ENCODE results near the gene SEPTIN8.

Gene SEPTIN8

GRCh38 chr5:132785365-132785764 is 8.3 kb upstream of the SEPTIN8 start:
- in situ Hi-C loops (cut with HindIII; ENCODE audit: low sequenced_read_pairs), result no loop called here

DNA sequence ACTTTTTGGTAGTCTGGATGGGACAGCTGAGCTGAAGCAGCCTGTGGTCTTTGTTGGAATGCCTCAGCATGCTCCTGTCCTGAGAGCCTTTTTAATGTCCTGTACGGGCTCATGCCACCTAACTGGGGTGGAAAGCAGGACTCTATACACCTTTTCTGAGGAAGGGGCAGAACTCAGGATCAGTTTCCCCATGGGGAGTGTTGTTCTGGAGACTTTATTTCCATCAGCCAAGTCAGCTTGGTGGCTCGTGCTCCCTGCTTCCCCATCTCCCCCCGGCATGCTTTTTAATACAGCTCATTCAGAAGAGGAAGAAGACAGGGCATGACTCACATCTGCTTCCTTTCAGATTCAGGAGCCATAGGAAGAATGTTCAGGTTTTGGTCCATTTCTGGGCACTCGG is 5.1 kb upstream of the SEPTIN8 start:
- in situ Hi-C loops (cut with HindIII; ENCODE audit: low sequenced_read_pairs), result no loop called here

GRCh38 chr5:132781029-132781428 is 4.0 kb upstream of the SEPTIN8 start:
- in situ Hi-C loops (cut with HindIII; ENCODE audit: low sequenced_read_pairs), result no loop called here

GRCh38 chr5:132780577-132780976 is 3.5 kb upstream of the SEPTIN8 start:
- in situ Hi-C loops (cut with HindIII; ENCODE audit: low sequenced_read_pairs), result no loop called here

- in situ Hi-C loops (cut with HindIII; ENCODE audit: low sequenced_read_pairs), result no loop called here
Observed at GRCh38 chr5:132779961-132780360, 2.9 kb upstream of the SEPTIN8 start.

- in situ Hi-C loops (cut with HindIII; ENCODE audit: low sequenced_read_pairs), result no loop called here
Observed at GRCh38 chr5:132778856-132779255, 1.8 kb upstream of the SEPTIN8 start.

GRCh38 chr5:132778129-132778528 is 1.1 kb upstream of the SEPTIN8 start:
- in situ Hi-C loops (cut with HindIII; ENCODE audit: low sequenced_read_pairs), result no loop called here

GRCh38 chr5:132776938-132777208 is 166 bp downstream of the SEPTIN8 start:
- in situ Hi-C loops (cut with HindIII; ENCODE audit: low sequenced_read_pairs), result no loop called here

- in situ Hi-C loops (cut with HindIII; ENCODE audit: low sequenced_read_pairs), result no loop called here
Observed at GRCh38 chr5:132776131-132776937, 705 bp downstream of the SEPTIN8 start.

- in situ Hi-C loops (cut with HindIII; ENCODE audit: low sequenced_read_pairs), result no loop called here
Observed at GRCh38 chr5:132775476-132775961, 1.5 kb downstream of the SEPTIN8 start.

DNA sequence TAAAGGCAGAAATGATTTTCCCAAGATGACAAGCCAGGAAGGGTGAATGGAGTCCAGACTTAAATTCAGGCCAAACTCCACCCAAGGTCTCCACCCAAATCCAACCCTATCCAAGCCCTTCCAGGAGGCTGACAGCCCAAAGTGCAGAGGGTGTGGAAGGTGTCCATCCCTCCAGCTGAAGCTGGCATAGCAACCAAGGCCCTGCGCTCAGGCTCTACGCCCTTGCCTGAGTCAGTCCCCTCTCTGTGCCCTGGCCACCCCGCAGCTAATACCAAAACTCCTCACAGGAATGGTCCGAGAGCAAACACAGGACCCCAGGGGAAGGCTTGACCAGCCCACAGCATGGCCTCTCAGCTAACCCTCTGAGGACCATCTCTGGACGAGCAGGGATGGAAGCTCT is 2.1 kb downstream of the SEPTIN8 start:
- in situ Hi-C loops (cut with HindIII; ENCODE audit: low sequenced_read_pairs), result loop anchor here (5.0 kb wide), 1 partner anchor 58 kb away; no protein-coding TSS in a partner anchor

DNA sequence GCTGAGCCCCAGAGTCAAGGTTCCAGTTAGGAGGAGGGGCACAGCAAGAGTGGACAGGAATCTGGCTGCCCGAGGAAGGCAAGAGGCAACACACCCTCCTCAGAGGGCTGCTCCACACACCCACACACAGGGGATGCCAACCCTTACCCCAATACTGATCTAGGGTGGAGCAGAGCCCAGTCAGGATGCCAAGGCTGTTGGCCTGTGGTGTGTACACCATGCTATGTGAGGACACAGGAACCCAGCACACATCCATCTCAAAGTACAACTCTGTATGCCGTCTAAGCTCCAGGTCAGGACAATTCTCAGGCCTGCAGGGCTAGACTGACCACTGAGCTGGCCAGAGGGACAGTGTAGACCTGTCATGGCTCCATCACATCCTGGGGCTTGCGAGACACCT is 2.6 kb downstream of the SEPTIN8 start:
- in situ Hi-C loops (cut with HindIII; ENCODE audit: low sequenced_read_pairs), result loop anchor here (5.0 kb wide), 1 partner anchor 57 kb away; no protein-coding TSS in a partner anchor

- in situ Hi-C loops (cut with HindIII; ENCODE audit: low sequenced_read_pairs), result loop anchor here (5.0 kb wide), 1 partner anchor 56 kb away; no protein-coding TSS in a partner anchor
Observed at GRCh38 chr5:132773601-132774355, 3.3 kb downstream of the SEPTIN8 start.

GRCh38 chr5:132773114-132773513 is 3.9 kb downstream of the SEPTIN8 start:
- in situ Hi-C loops (cut with HindIII; ENCODE audit: low sequenced_read_pairs), result loop anchor here (5.0 kb wide), 1 partner anchor 56 kb away; no protein-coding TSS in a partner anchor

GRCh38 chr5:132772291-132773070 is 4.6 kb downstream of the SEPTIN8 start:
- in situ Hi-C loops (cut with HindIII; ENCODE audit: low sequenced_read_pairs), result loop anchor here (5.0 kb wide), 1 partner anchor 55 kb away; no protein-coding TSS in a partner anchor

- in situ Hi-C loops (cut with HindIII; ENCODE audit: low sequenced_read_pairs), result loop anchor here (5.0 kb wide), 1 partner anchor 54 kb away; no protein-coding TSS in a partner anchor
Observed at GRCh38 chr5:132771503-132771998, 5.5 kb downstream of the SEPTIN8 start.

GRCh38 chr5:132770476-132771159 is 6.4 kb downstream of the SEPTIN8 start:
- in situ Hi-C loops (cut with HindIII; ENCODE audit: low sequenced_read_pairs), result loop anchor here (5.0 kb wide), 1 partner anchor 53 kb away; no protein-coding TSS in a partner anchor

DNA sequence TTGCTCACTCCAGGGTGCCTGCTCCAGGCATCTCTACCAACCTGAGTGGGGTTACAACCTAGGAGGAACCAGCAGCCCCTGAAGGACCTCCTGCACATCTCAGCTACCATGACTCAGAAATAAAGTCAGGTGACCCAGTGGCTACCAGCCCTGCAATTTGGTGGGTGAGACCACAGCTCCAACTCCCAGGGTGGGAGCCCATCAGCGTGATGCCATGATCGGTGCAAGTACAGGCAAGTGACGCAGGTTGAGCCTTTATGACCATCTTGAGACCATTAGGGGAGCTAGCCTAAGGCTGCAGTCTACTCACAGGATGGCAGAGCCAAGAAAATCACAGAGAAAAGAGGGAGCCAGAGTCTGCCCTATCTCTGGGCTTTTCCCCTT is 8.6 kb downstream of the SEPTIN8 start:
- in situ Hi-C loops (cut with HindIII; ENCODE audit: low sequenced_read_pairs), result no loop called here

- in situ Hi-C loops (cut with HindIII; ENCODE audit: low sequenced_read_pairs), result no loop called here
Observed at GRCh38 chr5:132767150-132767549, 9.9 kb downstream of the SEPTIN8 start.

DNA sequence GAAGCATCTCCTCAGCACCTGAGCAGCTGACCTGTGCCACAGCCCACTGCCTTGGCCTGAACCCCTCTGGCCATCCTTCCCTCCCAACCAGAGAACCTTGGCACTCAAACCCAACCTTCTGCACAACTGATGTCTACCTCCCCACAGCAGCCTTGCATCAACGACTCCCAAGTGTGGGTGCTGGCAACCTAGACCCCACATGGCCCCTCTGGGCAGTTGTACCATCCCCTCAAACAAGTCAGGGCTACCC is 10.3 kb downstream of the SEPTIN8 start:
- in situ Hi-C loops (cut with HindIII; ENCODE audit: low sequenced_read_pairs), result no loop called here

Measured in endothelial cell of hepatic sinusoid (primary cell).